ENCODE results near the gene METAP1D. TPM values are rescaled to one million over a fixed set of nuclear protein-coding genes. Genes with fewer than 3 reads are reported as not detected.

METAP1D gene
- total RNA-seq, 2 experiments from 2014 or later: 3.9 to 6.4 TPM

DNA sequence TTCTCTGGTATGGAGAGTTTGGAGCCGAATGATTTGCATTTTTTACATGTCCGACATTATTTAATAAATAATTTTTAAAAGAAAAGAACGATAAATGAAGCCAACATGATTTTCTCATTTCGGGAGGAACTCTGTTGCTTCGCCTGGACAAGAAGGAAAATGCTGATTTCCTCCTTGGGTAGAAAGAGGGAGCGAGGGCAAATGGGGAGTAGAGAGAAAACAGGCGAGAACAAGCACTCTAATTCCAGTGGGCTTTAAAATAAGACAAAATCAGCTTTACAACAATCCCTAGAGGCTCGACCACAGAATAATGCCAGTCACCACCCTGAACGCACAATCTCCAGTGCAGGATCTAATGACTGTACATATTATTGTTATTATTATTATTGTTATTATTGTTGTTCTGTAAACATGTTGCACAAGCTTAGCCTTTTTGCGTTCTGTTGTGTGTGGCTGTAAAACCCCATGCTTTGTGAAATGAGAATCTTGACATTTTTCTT lies 89.3 kb downstream of the METAP1D start:
- Mint-ChIP-seq H3K36me3 (peaks cover 2% of the 10 kb centered on the region), H3K27ac (no peak overlapping the region), H3K27me3 (peaks cover 96% of the 10 kb centered on the region), H3K9me3 (ENCODE audit: low read depth) (no peaks in the 10 kb centered on the region), H3K4me1 (peaks cover 37% of the 10 kb centered on the region), H3K4me3 (no peak overlapping the region)
- ATAC-seq (no peak), DNase-seq (no peak)
- CTCF ChIA-PET: interaction anchor here (3.1 to 4.7 kb wide), 2 partner anchors 14 to 18 kb away, joined by 20 to 43 read pairs; partner anchors contain the start of gene DLX2

- no peak for ATAC-seq
- peaks cover 2% of the 10 kb centered on the region for H3K36me3 Mint-ChIP-seq
These were observed 89.9 kb downstream of the METAP1D start for GRCh38 chr2:172089633-172090032.

DNA sequence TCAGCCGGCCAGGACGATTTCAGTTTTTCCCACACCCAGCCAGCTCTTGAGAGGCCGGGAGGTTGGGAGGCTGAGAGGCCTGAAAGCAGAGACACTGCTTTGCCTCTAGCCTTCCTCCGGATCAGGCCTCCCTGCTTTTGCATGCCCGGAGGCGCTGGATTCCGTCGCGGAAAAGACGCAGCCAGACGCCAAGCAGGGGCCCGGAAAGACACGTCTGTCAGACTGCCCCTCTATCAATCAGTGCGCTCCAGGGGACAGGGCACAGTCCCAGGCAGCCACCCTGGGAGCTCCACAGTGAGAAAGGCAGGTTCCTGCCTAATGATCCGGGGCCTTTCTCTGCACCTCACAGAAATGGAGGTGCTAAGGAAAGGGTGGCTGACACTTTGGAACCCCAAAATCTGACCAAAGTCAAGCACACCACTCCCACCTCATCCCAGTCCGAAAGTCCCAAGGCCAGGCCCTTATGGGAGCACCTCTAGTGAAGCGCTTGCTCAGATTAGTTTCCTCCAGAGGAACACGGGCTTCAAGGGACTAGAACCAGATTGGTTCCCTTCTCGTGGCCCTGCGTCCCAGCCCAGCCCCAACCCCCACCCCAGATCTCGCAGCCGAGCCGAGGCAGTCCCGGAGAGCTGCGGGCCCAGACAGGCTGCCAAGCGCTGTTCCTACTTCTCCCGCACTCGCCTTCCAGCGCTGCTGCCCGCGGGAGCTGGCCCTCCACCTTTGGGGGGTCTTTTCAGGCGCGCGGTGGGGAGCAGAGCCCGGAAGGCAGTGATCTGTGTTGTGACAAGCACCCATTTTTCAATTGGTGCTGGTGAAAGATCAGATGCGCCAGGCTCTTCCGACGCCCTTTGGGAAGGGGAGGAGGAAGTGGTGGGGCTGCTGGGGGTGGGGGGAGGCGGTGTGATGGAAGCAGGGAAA lies 90.5 kb downstream of the METAP1D start:
- peaks cover 91% of the 10 kb centered on the region for H3K27me3 Mint-ChIP-seq
- ATAC-seq (no peak), DNase-seq (peak; percentile 36)
- H3K4me1 Mint-ChIP-seq: peaks cover 34% of the 10 kb centered on the region
- no peak overlapping the region for H3K4me3 Mint-ChIP-seq
- peaks cover 2% of the 10 kb centered on the region for H3K36me3 Mint-ChIP-seq
- H3K27ac Mint-ChIP-seq: no peak overlapping the region
- CTCF ChIA-PET: interaction anchor here (1.2 to 3.4 kb wide), 3 partner anchors 11 to 16 kb away, joined by 4 to 16 read pairs (median 15); partner anchors contain the start of gene DLX2
- no peaks in the 10 kb centered on the region for H3K9me3 Mint-ChIP-seq (ENCODE audit: low read depth)

More at GRCh38 chr2:172089633-172090032, 89.9 kb downstream of the METAP1D start:
- no peak for DNase-seq
- Mint-ChIP-seq H3K4me3 (no peak overlapping the region), H3K4me1 (peaks cover 34% of the 10 kb centered on the region), H3K27ac (no peak overlapping the region), H3K9me3 (ENCODE audit: low read depth) (no peaks in the 10 kb centered on the region), H3K27me3 (peaks cover 93% of the 10 kb centered on the region)
- CTCF ChIA-PET: interaction anchor here (4.7 kb wide), 1 partner anchor 13 kb away, joined by 43 read pairs; the partner anchor contains the start of gene DLX2

DNA sequence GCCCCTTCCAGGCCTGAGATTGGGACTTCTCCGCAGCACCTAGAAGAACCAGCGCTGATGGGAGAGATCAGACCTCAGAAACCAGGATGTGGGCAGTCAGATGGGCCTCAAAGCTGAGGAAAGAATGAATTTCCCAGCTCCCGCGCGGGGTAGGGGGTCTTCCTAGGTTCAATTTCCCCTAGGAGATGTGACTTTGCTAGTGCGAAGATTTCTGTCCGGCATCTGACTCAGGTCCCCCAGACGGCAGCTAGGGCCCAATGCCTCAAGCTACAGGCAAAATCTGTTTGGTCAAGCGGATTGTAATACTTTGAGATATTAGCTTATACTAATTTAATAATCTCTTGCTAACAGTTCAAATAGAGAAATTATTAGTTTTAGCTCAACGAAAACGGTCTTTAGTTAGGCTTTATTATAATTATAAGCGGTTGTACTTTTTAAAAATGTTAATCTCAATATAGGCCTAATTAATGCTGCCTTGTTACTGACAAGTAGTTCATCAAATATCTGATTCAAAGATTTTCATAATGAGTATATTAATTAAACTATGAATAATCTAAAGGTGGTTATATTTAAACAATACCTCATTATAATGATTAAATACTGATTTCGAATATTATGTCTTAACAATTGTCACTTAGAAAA lies 91.4 kb downstream of the METAP1D start:
- peak; percentile 28 for DNase-seq
- Mint-ChIP-seq H3K27me3 (peaks cover 93% of the 10 kb centered on the region), H3K4me1 (peaks cover 36% of the 10 kb centered on the region), H3K27ac (no peak overlapping the region), H3K9me3 (ENCODE audit: low read depth) (no peaks in the 10 kb centered on the region), H3K36me3 (peaks cover 2% of the 10 kb centered on the region), H3K4me3 (no peak overlapping the region)
- CTCF ChIA-PET: interaction anchor here (1.1 to 3.4 kb wide), 4 partner anchors 10 to 15 kb away, joined by 3 to 16 read pairs (median 10); partner anchors contain the start of gene DLX2
- no peak for ATAC-seq

GRCh38 chr2:172091761-172092566 lies 92.2 kb downstream of the METAP1D start:
- H3K27ac Mint-ChIP-seq: no peak overlapping the region

DNA sequence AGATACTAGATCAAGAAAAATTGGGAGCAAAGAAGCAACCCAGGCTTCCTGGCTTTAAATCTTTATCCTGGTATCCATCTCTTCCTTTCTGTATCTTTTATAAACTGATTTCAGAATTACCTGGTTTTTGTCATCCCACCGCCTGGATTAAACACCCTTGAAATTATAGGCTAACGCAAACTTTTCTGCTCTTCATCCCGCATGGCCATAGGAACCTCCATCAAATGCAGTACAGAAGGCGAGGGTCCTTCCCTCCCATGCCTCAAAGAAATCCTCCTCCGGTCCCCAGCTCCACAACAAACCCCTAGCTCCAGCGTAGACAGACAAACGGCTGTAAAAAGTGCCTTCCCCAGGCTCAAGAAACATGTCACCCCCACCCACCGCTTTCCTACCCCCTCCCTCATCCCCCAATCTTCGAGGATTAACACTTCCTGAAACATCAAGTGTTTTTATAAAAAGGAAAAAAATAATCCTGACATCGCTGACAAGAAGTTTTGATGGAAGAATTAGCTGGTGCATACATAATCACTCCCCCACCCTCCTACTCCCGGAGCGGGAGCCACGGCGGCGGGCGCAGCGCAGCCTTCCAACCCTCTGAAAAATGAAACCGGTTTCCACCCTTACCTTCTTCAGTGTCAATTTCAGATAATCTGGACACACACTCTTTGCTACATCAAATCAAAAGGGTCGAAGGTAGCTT lies 93.1 kb downstream of the METAP1D start:
- no peak overlapping the region for H3K4me3 Mint-ChIP-seq
- ATAC-seq (no peak), DNase-seq (no peak)

More at GRCh38 chr2:172091761-172092566, 92.2 kb downstream of the METAP1D start:
- ATAC-seq (no peak), DNase-seq (peak; percentile 28)
- CTCF ChIA-PET: interaction anchor here (1.1 to 3.4 kb wide), 4 partner anchors 10 to 14 kb away, joined by 3 to 16 read pairs (median 10); partner anchors contain the start of gene DLX2
- no peak overlapping the region for H3K4me3 Mint-ChIP-seq
- H3K4me1 Mint-ChIP-seq: peaks cover 33% of the 10 kb centered on the region
- no peaks in the 10 kb centered on the region for H3K9me3 Mint-ChIP-seq (ENCODE audit: low read depth)
- peaks cover 2% of the 10 kb centered on the region for H3K36me3 Mint-ChIP-seq
- H3K27me3 Mint-ChIP-seq: peaks cover 93% of the 10 kb centered on the region

GRCh38 chr2:172093416-172094293 lies 93.9 kb downstream of the METAP1D start:
- Mint-ChIP-seq H3K4me3 (peak overlapping the region; percentile 27), H3K27me3 (peaks cover 90% of the 10 kb centered on the region), H3K9me3 (ENCODE audit: low read depth) (no peaks in the 10 kb centered on the region), H3K36me3 (peaks cover 4% of the 10 kb centered on the region), H3K27ac (peak overlapping the region; percentile 61), H3K4me1 (peaks cover 28% of the 10 kb centered on the region)
- ATAC-seq (no peak), DNase-seq (no peak)
- CTCF ChIA-PET: interaction anchor here (1.0 to 3.4 kb wide), 3 partner anchors 8 to 14 kb away, joined by 3 to 15 read pairs (median 5); no protein-coding TSS in a partner anchor

More for the DNA sequence above, 93.1 kb downstream of the METAP1D start:
- CTCF ChIA-PET: interaction anchor here (1.0 to 3.4 kb wide), 6 partner anchors 9 to 15 kb away, joined by 3 to 16 read pairs (median 4); partner anchors contain the start of gene DLX2
- H3K27ac Mint-ChIP-seq: peak overlapping the region; percentile 61
- peaks cover 93% of the 10 kb centered on the region for H3K27me3 Mint-ChIP-seq
- peaks cover 2% of the 10 kb centered on the region for H3K36me3 Mint-ChIP-seq
- H3K9me3 Mint-ChIP-seq (ENCODE audit: low read depth): no peaks in the 10 kb centered on the region
- peaks cover 31% of the 10 kb centered on the region for H3K4me1 Mint-ChIP-seq

- Mint-ChIP-seq H3K27ac (no peak overlapping the region), H3K4me1 (peaks cover 29% of the 10 kb centered on the region), H3K36me3 (peaks cover 4% of the 10 kb centered on the region), H3K9me3 (ENCODE audit: low read depth) (no peaks in the 10 kb centered on the region), H3K27me3 (peaks cover 86% of the 10 kb centered on the region), H3K4me3 (peak overlapping the region; percentile 76)
- DNase-seq (no peak), ATAC-seq (no peak)
- CTCF ChIA-PET: interaction anchor here (0.8 to 2.5 kb wide), 4 partner anchors 9 to 17 kb away, joined by 3 to 11 read pairs (median 4); partner anchors contain the start of gene DLX1
These were observed 94.8 kb downstream of the METAP1D start for GRCh38 chr2:172094294-172095145.

DNA sequence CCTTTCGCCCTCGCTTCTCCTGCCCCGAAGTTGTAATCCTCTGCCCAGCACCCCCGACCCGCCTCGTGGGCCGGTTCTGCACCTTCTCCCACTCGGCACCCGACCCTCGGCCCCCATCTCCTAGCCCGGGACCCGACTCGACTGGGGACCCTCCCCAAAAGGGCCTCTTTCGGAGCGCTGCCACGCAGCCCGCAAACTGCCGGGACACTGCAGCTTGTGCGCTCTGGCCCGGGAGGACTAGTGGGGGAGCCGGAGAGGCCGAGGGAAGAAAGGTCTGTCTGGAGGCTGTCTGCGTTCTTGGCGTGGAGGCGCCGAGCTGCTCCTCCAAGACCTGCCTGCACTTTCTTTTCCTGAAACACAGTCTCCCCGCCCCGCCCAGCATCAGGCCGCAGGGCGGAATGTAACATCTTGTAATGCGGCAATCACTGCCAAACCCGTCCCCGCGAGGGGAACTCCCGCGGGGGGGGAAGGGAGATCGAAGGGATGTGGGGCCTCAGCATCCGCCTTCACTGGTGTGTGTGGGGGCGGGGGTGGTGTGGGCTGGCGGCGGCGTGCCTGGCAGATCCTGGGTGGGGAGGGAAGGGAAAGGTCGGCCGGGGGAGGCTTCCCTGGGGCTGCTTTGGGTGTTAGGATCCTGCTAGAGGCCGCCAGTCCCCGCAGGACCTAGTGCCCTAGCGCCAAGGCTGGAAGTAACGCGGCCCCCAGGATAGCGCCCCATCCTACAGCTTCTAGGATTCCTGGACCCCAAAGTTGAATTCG lies 95.6 kb downstream of the METAP1D start:
- peaks cover 30% of the 10 kb centered on the region for H3K4me1 Mint-ChIP-seq
- H3K4me3 Mint-ChIP-seq: peak overlapping the region; percentile 76
- peak; percentile 75 for DNase-seq
- peak overlapping the region; percentile 15 for H3K27ac Mint-ChIP-seq
- peak; percentile 65 for ATAC-seq
- CTCF ChIA-PET: interaction anchor here (0.8 to 2.5 kb wide), 5 partner anchors 9 to 367 kb away, joined by 3 to 11 read pairs (median 4); partner anchors contain the start of gene DLX1
- peaks cover 82% of the 10 kb centered on the region for H3K27me3 Mint-ChIP-seq
- H3K36me3 Mint-ChIP-seq: peaks cover 4% of the 10 kb centered on the region
- no peaks in the 10 kb centered on the region for H3K9me3 Mint-ChIP-seq (ENCODE audit: low read depth)
